Naive thymus-derived CD4-positive, alpha-beta T cell (primary cell): Measurements from ENCODE around the gene TBC1D3K. TPM values are rescaled to one million over a fixed set of nuclear protein-coding genes. Genes with fewer than 3 reads are reported as not detected.
"Not testable (repeated sequence)": the region's sequence is repeated elsewhere in the genome, so short reads cannot be mapped to it uniquely, and the experiment has no call there.

ENCODE experiments used
- ATAC-seq: fragments of 150-1000 bp; cut with Tn5 transposase; 2 replicates; pipeline ENCODE4 v1.10.0; 2021; ENCODE audit warnings: mild to moderate bottlenecking, moderate library complexity
- CTCF ChIA-PET: fragments of 350-600 bp; sonication (Branson Sonifier 250); formaldehyde crosslinking; loops from one replicate; lab custom pipeline; 2021; ENCODE audit warnings: antibody characterized with exemption; lab: Charles Lee
- POLR2A ChIA-PET: fragments of 350-600 bp; sonication (Branson Sonifier 250); formaldehyde crosslinking; loops from one replicate; lab custom pipeline; 2021; ENCODE audit warnings: antibody characterized with exemption, inconsistent platforms; lab: Charles Lee
- DNase-seq, 9 donors: peaks; one replicate each; pipeline versions ENCODE4 v3.0.0 to v3.0.0-alpha.2; 2020 to 2022; ENCODE audit warnings: mixed read lengths in 1 of 9
- H3K27ac ChIP-seq: one replicate; pipeline ENCODE4 v1.7.0; 2013; ENCODE audit warnings: mild to moderate bottlenecking, low read depth, low read length, moderate library complexity
- H3K27me3 ChIP-seq, 2 donors: one replicate each; pipeline ENCODE4 v1.7.0; 2013; ENCODE audit warnings: low read length in 2 of 2, mild to moderate bottlenecking in 2 of 2, moderate library complexity in 2 of 2; ENCODE audit not compliant: control insufficient read depth in 2 of 2, insufficient read depth in 2 of 2
- H3K36me3 ChIP-seq, 3 experiments: 1 replicate in 2 of 3; 2 replicates in 1 of 3; pipeline ENCODE4 v1.7.0; 2013; ENCODE audit warnings: low read length in 3 of 3, mild to moderate bottlenecking in 3 of 3, moderate library complexity in 1 of 3; ENCODE audit not compliant: insufficient read depth in 3 of 3, control insufficient read depth in 2 of 3
- H3K4me1 ChIP-seq, 2 donors: one replicate each; pipeline ENCODE4 v1.7.0; 2013; ENCODE audit warnings: low read length in 2 of 2, mild to moderate bottlenecking in 2 of 2, moderate library complexity in 1 of 2; ENCODE audit not compliant: control insufficient read depth in 2 of 2, insufficient read depth in 2 of 2
- H3K4me3 ChIP-seq: 2 replicates; pipeline ENCODE4 v1.7.0; 2013; ENCODE audit warnings: mild to moderate bottlenecking, low read length
- H3K9me3 ChIP-seq, 3 experiments: 1 replicate in 2 of 3; 2 replicates in 1 of 3; pipeline ENCODE4 v1.7.0; 2013; ENCODE audit warnings: low read length in 3 of 3; ENCODE audit not compliant: control insufficient read depth in 2 of 3
- H3K27ac Mint-ChIP-seq, 9 donors: one replicate each; pipeline ENCODE4 v1.8.0; 2020 to 2022; ENCODE audit warnings: mixed read lengths in 9 of 9, mild to moderate bottlenecking in 8 of 9, moderate library complexity in 5 of 9, inconsistent platforms in 2 of 9
- H3K27me3 Mint-ChIP-seq, 5 donors: one replicate each; pipeline ENCODE4 v1.8.0; 2021 to 2022; ENCODE audit warnings: mixed read lengths in 5 of 5, mild to moderate bottlenecking in 1 of 5
- H3K36me3 Mint-ChIP-seq, 5 donors: one replicate each; pipeline ENCODE4 v1.8.0; 2020 to 2022; ENCODE audit warnings: mixed read lengths in 5 of 5, mild to moderate bottlenecking in 3 of 5, inconsistent platforms in 1 of 5
- H3K4me1 Mint-ChIP-seq, 7 donors: one replicate each; pipeline ENCODE4 v1.8.0; 2020 to 2022; ENCODE audit warnings: mixed read lengths in 7 of 7, mild to moderate bottlenecking in 3 of 7, inconsistent platforms in 1 of 7
- H3K4me3 Mint-ChIP-seq, 10 donors: one replicate each; pipeline ENCODE4 v1.8.0; 2020 to 2022; ENCODE audit warnings: mild to moderate bottlenecking in 10 of 10, mixed read lengths in 10 of 10, moderate library complexity in 6 of 10, inconsistent platforms in 2 of 10
- H3K9me3 Mint-ChIP-seq, 11 donors: one replicate each; pipeline ENCODE4 v1.8.0; 2020 to 2022; ENCODE audit warnings: mixed read lengths in 11 of 11, mild to moderate bottlenecking in 4 of 11, inconsistent platforms in 1 of 11, moderate library complexity in 1 of 11
- intact Hi-C, 2 donors: fragments of 100-400 bp; cut with micrococcal nuclease; formaldehyde crosslinking; loops; one replicate each; pipeline ENCODE4 v1.15.1; 2023
- polyA plus RNA-seq, 2 donors: library from polyadenylated mRNA; unstranded; fragments of 300-500 nt; fragmentation: Illumina TruSeq; gene quantifications; one replicate each; pipeline ENCODE4 v1.2.3, GENCODE V29; 2021
- total RNA-seq, 6 experiments: library from RNA in 5 of 6; stranded (reverse) in 5 of 6; gene quantifications; 1 replicate in 5 of 6; 2 replicates in 1 of 6; pipeline ENCODE4 v1.2.3 and lab custom pipeline; 2021 to 2026

Gene TBC1D3K
- total RNA-seq (not detected), polyA plus RNA-seq (not detected), total RNA-seq (lab: John Stamatoyannopoulos, UW) (not detected)

DNA sequence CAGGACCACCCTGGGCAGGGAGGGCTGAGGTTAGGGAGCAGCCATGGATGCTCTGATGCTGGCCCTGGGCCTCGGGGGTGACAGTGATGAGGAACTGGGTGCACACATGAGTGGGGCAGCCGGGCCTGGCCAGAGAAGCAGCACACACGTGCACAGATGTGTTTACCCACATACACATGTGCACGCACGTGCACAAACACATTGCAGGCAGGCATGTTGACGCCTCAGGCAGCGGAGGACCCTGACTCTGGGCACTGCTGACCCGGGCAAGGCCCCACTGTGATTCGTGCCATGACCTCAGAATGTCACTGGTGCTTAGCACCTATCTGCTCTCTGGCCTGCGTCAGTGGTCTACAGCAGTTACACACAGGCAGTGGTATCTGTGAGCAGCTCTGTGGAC is at the start of gene TBC1D3K:
Gene TBC1D3K (plus strand): TSS at position 301 of the 400 bp plus-strand sequence. CDS start 1,585 bp downstream, outside the sequence.
- H3K27me3 Mint-ChIP-seq, ATAC-seq, H3K9me3 Mint-ChIP-seq, POLR2A ChIA-PET, H3K4me3 ChIP-seq, CTCF ChIA-PET, H3K36me3 ChIP-seq, H3K27ac ChIP-seq, H3K27me3 ChIP-seq, H3K27ac Mint-ChIP-seq, H3K4me3 Mint-ChIP-seq, H3K4me1 Mint-ChIP-seq, H3K4me1 ChIP-seq, H3K9me3 ChIP-seq, intact Hi-C loops, DNase-seq, H3K36me3 Mint-ChIP-seq: not testable (repeated sequence)

DNA sequence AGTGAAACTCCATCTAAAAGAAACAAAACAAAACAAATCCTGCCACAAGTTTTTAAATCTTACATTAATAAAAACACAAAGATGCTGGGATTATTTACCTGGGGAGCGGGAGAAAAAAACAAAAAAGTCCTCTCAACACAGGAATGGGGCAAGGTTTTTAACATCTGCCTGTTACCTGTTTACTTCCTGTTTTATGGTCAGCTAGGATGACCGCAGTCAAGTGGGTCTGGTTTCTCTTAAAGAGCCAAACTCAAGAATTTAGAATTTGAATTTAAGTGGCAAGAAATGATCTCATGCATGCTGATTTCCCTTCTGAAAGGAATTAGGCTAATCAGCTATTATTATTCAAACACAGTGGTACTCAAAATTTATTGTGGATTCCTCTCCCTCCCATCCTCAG is 39.7 kb upstream of the TBC1D3K start:
- Histone ChIP-seq H3K4me1 (no peaks in the 10 kb centered on the region), H3K27me3 (no peaks in the 10 kb centered on the region), H3K36me3 (no peaks in the 10 kb centered on the region), H3K4me3 (no peak overlapping the region), H3K27ac (no peak overlapping the region), H3K9me3 (no peaks in the 10 kb centered on the region)
- Mint-ChIP-seq H3K27me3 (peaks cover 0 to 15% (median 0%) of the 10 kb centered on the region in 5 donors), H3K4me3 (peak overlapping the region in 1 of 10 donors; percentile 13), H3K4me1 (peaks cover 0 to 6% (median 0%) of the 10 kb centered on the region in 7 donors), H3K36me3 (no peaks in the 10 kb centered on the region), H3K9me3 (peaks cover 0 to 2% (median 0%) of the 10 kb centered on the region in 11 donors), H3K27ac (no peak overlapping the region)
- ATAC-seq (no peak), DNase-seq (no peak)
- CTCF ChIA-PET: no interaction called here
- intact Hi-C loops: no loop called here
- POLR2A ChIA-PET: no interaction called here

DNA sequence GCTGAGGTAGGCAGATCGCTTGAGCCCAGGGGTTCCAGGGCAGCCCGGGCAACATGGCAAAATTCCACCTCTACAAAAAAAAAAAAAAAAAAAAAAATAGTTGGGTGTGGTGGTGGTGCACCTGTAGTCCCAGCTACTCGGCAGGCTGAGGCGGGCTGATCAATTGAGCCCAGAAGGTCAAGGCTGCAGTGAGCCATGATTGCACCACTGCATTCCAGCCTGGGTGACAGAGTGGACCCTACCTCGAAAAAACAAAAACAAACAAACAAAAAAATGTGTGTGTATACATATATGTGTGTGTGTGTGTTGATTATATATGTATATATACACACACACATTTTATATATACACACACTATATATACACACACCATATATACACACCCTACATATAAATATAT is 39.1 kb upstream of the TBC1D3K start:
- H3K4me3 Mint-ChIP-seq: no peak overlapping the region
- Histone ChIP-seq H3K36me3 (no peaks in the 10 kb centered on the region), H3K9me3 (no peaks in the 10 kb centered on the region), H3K27me3 (no peaks in the 10 kb centered on the region), H3K27ac (no peak overlapping the region), H3K4me1 (no peaks in the 10 kb centered on the region), H3K4me3 (no peak overlapping the region)
- peaks cover 0 to 3% (median 0%) of the 10 kb centered on the region in 5 donors for H3K36me3 Mint-ChIP-seq
- ATAC-seq: no peak
- H3K4me1 Mint-ChIP-seq: peaks cover 0 to 6% (median 0%) of the 10 kb centered on the region in 7 donors
- H3K9me3 Mint-ChIP-seq: peaks cover 0 to 2% (median 0%) of the 10 kb centered on the region in 11 donors
- H3K27me3 Mint-ChIP-seq: peaks cover 4 to 20% (median 5%) of the 10 kb centered on the region in 5 donors
- DNase-seq: no peak
- intact Hi-C loops: no loop called here
- no peak overlapping the region for H3K27ac Mint-ChIP-seq
- ChIA-PET CTCF (no interaction called here), POLR2A (no interaction called here)

- ATAC-seq (no peak), DNase-seq (no peak)
- Mint-ChIP-seq H3K4me3 (no peak overlapping the region), H3K9me3 (peaks cover 0 to 2% (median 0%) of the 10 kb centered on the region in 11 donors), H3K27ac (no peak overlapping the region), H3K36me3 (peaks cover 0 to 3% (median 0%) of the 10 kb centered on the region in 5 donors), H3K4me1 (peaks cover 0 to 6% (median 0%) of the 10 kb centered on the region in 7 donors), H3K27me3 (peaks cover 2 to 20% (median 5%) of the 10 kb centered on the region in 5 donors)
- POLR2A ChIA-PET: no interaction called here
- no peaks in the 10 kb centered on the region for H3K36me3 ChIP-seq
- no peaks in the 10 kb centered on the region for H3K4me1 ChIP-seq
- intact Hi-C loops: no loop called here
- no peak overlapping the region for H3K4me3 ChIP-seq
- CTCF ChIA-PET: interaction anchor here (0.6 kb wide), 1 partner anchor 406 kb away, joined by 3 read pairs; no protein-coding TSS in a partner anchor
- no peaks in the 10 kb centered on the region for H3K9me3 ChIP-seq
- no peak overlapping the region for H3K27ac ChIP-seq
- H3K27me3 ChIP-seq: no peaks in the 10 kb centered on the region
These were observed 35.3 kb upstream of the TBC1D3K start for GRCh38 chr17:37888881-37889280.

DNA sequence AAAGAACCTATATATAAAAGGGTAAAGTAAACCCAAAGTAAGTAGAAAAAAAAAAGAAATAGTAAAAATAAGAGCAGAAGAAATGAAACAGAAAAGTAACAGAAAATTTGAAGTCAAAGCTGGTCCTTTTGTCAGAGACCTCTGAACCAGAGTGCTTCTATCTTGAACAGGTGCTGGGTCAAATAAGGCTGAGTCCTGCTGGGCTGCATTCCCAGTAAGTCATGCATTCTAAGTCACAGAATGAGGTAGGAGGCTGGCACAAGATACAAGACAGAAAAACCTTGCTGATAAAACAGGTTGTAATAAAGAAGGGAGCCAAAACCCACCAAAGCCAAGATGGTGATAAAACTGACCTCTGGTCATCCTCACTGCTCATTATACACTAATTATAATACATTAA is 27.3 kb upstream of the TBC1D3K start:
- not testable (repeated sequence) for H3K4me3 Mint-ChIP-seq

More for the DNA sequence above, 27.3 kb upstream of the TBC1D3K start:
- POLR2A ChIA-PET, H3K27me3 Mint-ChIP-seq, H3K4me1 ChIP-seq, DNase-seq, H3K4me3 ChIP-seq, H3K9me3 Mint-ChIP-seq, H3K4me1 Mint-ChIP-seq, H3K27ac Mint-ChIP-seq, CTCF ChIA-PET, H3K9me3 ChIP-seq, H3K27ac ChIP-seq, H3K36me3 ChIP-seq, H3K27me3 ChIP-seq, ATAC-seq, intact Hi-C loops, H3K36me3 Mint-ChIP-seq: not testable (repeated sequence)

Other genes starting within 250 kb of the TBC1D3K start
- 1 to 10 TPM in 1 of 5 experiments, not detected in 4; 1.4 TPM for gene HNF1B, start 179.4 kb upstream of the TBC1D3K start, total RNA-seq
- not detected for gene HNF1B, start 179.4 kb upstream of the TBC1D3K start, polyA plus RNA-seq
- 10 to 100 TPM in 4 of 5 experiments, 1 to 10 TPM in 1; 1.1 to 39.1 (median 24.6) TPM for gene TBC1D3L, start 64.6 kb downstream of the TBC1D3K start, total RNA-seq
- gene TBC1D3L, start 64.6 kb downstream of the TBC1D3K start, polyA plus RNA-seq: 1 to 10 TPM in 1 of 2 donors, under 1 TPM in 1; 0.30 to 2.0 TPM
- 1 to 10 TPM in 4 of 5 experiments, not detected in 1; 1.2 to 2.0 (median 1.5) TPM for gene TBC1D3D, start 79.6 kb downstream of the TBC1D3K start, total RNA-seq
- not detected for gene TBC1D3D, start 79.6 kb downstream of the TBC1D3K start, polyA plus RNA-seq
- gene TBC1D3C, start 144.2 kb downstream of the TBC1D3K start, total RNA-seq: not detected
- not detected for gene TBC1D3C, start 144.2 kb downstream of the TBC1D3K start, polyA plus RNA-seq
- gene TBC1D3E, start 203.5 kb downstream of the TBC1D3K start, total RNA-seq: under 1 TPM in 1 of 5 experiments, not detected in 4; 0.32 TPM
- not detected for gene TBC1D3E, start 203.5 kb downstream of the TBC1D3K start, polyA plus RNA-seq